SK-N-SH (cell line): ENCODE measurements around the gene ADTRP.

Source experiments
- POLR2AphosphoS5 ChIP-seq: IDR thresholded peaks from 2 replicates; pipeline ENCODE4 v1.6.1; 2012; ENCODE audit warnings: low read depth, low read length
- TF ChIP-seq, protein P1 (sequence below): fragments of 200-600 bp; sonication (generic); IDR thresholded peaks from 2 replicates; pipeline ENCODE4 v1.6.1; 2017; ENCODE audit warnings: antibody characterized with exemption, mild to moderate bottlenecking, moderate library complexity

DNA sequence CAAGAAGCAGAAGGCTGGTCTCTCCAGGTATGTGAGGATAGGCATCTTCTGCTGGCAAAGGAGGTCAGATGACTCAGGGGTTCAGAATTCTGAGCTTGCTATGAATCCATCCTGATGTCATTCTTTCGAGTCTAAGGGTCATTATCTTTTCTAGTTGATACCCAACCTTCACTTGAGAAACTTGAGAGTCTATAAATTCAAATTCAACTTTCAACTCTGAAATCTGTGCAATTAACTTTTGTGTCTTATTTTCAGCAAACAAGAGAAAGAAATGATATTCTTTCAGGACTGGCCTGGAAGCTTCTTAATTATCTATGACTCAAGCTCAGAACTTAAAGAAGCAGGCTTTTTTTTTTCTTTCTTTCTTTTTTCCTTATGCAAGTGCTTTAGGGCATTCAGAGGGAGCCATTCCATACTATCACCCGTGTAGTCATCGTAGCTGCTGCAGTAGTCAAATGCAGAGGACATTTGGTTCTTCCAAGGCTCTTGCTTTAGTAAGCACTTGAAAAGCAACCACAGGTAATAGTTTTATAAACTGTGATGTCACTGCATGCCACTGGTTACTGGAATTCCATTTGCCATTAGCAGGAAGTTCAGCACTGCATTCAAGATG lies 93.0 kb downstream of the ADTRP start:
- TF ChIP-seq, protein P1, sequence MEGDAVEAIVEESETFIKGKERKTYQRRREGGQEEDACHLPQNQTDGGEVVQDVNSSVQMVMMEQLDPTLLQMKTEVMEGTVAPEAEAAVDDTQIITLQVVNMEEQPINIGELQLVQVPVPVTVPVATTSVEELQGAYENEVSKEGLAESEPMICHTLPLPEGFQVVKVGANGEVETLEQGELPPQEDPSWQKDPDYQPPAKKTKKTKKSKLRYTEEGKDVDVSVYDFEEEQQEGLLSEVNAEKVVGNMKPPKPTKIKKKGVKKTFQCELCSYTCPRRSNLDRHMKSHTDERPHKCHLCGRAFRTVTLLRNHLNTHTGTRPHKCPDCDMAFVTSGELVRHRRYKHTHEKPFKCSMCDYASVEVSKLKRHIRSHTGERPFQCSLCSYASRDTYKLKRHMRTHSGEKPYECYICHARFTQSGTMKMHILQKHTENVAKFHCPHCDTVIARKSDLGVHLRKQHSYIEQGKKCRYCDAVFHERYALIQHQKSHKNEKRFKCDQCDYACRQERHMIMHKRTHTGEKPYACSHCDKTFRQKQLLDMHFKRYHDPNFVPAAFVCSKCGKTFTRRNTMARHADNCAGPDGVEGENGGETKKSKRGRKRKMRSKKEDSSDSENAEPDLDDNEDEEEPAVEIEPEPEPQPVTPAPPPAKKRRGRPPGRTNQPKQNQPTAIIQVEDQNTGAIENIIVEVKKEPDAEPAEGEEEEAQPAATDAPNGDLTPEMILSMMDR: no peak
- no peak for TF ChIP-seq POLR2AphosphoS5
